HG03460 (cell line): ENCODE measurements around the gene ZC3H12C.
"Not testable (repeated sequence)": the region's sequence is repeated elsewhere in the genome, so short reads cannot be mapped to it uniquely, and the experiment has no call there.

Experiments
- ATAC-seq: cut with Tn5 transposase; IDR thresholded peaks from one replicate; pipeline ENCODE4 v1.9.1; 2021; ENCODE audit not compliant: unreplicated experiment

ZC3H12C gene

GRCh38 chr11:110176366-110177085 lies 83.3 kb downstream of the ZC3H12C start:
- ATAC-seq: no peak

- ATAC-seq: no peak
These were observed 83.9 kb downstream of the ZC3H12C start for GRCh38 chr11:110177086-110177456.

- no peak for ATAC-seq
These were observed 85.9 kb downstream of the ZC3H12C start for GRCh38 chr11:110179064-110179463.

GRCh38 chr11:110182886-110183285 lies 89.7 kb downstream of the ZC3H12C start:
- no peak for ATAC-seq

DNA sequence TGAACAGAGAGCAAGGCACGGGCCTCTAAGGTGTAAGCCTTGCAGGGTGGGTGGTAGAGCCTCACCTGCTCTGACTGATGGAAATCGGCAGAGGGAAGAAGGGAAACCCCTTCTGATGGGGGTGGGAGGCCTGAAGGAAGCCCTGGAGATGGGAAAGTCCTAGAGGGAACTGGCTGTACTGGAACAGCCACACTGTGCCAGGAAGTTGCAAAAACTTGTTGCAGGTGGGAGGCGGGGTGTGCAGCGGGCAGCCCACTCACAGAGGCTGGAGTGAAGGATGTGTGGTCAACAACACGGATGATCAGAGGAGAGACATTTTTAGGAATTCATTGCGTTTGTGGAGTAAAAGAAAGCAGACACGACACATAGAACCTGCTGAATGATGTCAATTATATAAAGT lies 91.3 kb downstream of the ZC3H12C start:
- no peak for ATAC-seq

DNA sequence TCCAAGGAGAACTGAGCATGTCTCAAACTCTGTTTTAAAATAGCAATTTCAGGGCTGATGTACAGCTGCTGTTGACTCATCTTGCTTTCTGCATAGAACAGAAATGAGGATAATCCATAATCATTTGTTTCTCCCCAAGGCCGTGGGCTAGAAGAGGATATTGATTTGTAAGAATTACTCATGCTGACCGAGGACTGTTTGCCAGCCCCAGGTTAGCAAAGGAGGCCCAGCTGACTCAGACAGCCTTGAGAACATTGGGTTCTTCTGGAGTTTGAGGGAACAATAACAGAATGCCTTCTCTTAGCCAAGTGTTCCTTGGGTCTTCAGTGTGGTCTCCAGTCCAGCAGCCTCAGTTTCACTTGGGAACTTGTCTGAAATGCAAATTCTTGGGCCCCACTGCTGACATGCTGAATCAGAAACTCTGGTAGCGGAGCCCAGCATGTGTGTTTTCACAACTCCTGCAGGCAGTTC lies 92.0 kb downstream of the ZC3H12C start:
- ATAC-seq: no peak

DNA sequence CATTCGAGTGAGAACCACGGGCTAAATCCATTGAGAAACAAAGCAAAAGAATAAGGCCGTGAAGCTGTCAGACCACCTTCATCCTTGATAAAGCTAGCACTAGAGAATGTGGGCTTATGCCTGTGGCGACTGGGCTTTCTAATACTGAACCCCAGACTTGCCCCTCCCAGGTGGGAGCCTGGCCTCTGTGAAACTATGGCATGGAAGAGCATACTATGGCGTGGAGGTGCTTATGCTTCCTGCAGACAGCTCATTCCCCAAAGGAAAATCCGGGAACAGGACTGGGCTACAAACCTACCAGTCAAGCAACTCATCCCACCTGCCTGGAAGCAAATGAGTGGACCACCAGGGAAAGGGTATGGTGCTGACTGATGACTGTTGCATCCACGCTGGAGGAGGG lies 92.4 kb downstream of the ZC3H12C start:
- ATAC-seq: no peak

- ATAC-seq: no peak
These were observed 93.3 kb downstream of the ZC3H12C start for GRCh38 chr11:110186456-110186855.

DNA sequence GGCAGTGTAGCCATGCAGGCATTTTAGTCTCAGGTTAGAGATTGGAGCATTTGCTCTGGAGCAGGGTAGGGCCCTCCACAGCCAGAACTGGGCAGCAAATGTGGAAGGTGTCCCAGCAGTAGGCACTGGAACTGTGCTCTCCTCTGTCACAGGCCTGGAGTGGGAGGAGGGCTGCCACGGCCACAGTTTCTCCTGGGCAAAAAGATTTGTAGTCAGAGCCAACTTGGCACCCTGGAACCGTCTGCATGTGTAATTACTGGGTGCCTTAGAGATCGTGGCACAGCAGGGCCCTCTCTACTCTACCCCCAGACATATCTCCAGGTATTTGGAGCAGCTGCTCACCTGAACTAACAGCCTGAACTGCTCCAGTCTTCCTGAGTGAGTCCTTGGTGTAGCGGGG lies 93.7 kb downstream of the ZC3H12C start:
- ATAC-seq: no peak

DNA sequence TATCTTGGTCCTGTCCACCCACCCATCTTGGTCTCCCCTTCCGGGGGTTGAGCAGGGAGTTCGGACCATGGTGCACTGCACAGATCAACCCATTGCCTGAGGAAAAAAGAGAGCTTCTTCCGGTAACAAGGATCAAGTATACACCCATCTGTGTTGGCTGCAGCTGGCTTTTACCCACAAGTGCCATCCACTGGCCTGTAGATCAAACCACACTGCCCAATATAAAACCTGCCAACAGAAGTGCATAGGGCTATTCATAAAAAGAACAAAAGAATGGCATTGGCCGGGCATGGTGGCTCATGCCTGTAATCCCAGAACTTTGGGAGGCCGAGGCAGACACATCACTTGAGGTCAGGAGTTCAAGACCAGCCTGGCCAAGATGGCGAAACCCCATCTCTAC lies 94.5 kb downstream of the ZC3H12C start:
- no peak for ATAC-seq

DNA sequence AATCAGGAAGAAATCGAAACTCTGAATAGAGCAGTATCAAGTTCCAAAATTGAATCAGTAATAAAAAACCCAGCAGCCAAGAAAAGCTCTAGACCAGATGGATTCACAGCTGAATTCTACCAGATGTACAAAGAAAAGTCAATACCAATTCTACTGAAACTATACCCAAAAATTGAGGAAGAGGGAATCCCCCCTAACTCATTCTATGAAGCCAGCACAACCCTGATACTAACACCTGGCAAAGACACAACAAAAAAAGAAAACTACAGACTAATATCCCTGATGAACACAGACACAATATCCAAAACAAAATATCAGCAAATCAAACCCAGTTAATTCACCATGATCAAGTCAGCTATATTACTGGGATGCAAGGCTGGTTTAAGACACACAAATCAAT lies 97.7 kb downstream of the ZC3H12C start:
- no peak for ATAC-seq

GRCh38 chr11:110192604-110193282 lies 99.6 kb downstream of the ZC3H12C start:
- ATAC-seq: peak; percentile 73

DNA sequence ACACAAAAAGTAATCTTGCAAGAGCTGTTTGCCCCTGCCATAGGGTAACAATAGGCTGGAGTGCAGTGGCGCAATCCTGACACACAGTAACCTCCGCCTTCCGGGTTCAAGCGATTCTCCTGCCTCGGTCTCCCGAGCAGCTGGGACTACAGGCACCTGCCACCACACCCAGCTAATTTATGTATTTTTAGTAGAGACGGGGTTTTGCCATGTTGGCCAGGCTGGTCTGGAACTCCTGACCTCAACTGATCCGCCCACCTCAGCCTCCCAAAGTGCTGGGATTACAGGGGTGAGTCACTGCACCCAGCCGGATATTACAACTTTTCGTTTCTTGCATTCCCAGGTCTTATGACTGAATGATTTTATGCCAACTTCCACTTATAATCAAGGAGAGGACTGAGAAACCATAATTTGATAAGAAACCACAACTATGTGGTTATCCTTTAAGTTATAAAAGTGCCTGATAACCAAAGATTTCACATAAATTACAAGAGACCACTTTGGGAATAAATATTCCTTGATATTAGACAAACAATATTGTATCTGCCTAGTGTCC lies 101.1 kb downstream of the ZC3H12C start:
- not testable (repeated sequence) for ATAC-seq

DNA sequence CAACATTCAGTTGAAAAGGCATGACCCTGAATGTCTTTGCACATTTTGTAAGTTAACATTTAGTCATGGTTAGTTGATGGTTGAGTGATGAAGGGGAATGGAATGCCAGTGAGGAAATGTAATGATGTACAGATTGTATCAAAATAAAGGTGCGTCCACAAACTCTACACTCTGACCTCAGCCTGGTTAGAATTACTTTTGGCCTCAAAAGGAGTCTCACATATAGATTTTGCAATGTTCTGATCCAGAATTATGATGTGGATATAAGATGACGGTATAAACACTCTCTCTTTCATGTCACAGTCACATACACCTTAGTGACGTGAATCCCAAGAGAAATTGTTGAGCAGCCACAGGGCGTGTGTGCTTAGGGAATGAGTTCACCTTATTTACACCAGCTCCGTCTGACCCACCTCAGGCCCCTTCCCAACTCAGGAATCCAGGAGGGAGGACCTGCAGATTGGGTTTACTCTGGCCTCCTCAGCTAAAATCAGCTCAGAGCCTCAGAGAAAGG lies 103.1 kb downstream of the ZC3H12C start:
- ATAC-seq: no peak

DNA sequence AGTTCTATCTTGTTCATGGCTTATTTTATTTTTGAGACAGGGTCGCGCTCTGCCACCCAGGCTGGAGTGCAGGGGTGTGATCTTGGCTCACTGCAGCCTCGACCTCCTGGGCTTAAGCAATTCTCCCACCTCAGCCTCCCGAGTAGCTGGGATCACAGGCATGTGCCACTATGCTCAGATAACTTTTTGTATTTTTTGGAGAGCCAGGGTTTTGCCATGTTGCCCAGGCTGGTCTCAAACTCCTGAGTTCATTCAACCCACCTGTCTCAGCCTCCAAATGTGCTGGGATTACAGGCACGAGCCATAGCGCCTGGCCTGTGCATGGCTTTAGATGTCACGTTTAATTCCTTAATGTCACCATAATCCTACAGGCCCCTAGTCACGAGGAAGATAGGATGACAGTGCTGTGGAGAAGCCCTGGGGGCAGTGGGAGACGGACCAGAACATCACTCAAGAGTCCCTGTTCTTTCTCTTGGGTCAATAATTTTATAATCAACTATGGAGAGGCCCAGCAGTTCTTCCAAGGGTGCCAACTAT lies 103.8 kb downstream of the ZC3H12C start:
- no peak for ATAC-seq

DNA sequence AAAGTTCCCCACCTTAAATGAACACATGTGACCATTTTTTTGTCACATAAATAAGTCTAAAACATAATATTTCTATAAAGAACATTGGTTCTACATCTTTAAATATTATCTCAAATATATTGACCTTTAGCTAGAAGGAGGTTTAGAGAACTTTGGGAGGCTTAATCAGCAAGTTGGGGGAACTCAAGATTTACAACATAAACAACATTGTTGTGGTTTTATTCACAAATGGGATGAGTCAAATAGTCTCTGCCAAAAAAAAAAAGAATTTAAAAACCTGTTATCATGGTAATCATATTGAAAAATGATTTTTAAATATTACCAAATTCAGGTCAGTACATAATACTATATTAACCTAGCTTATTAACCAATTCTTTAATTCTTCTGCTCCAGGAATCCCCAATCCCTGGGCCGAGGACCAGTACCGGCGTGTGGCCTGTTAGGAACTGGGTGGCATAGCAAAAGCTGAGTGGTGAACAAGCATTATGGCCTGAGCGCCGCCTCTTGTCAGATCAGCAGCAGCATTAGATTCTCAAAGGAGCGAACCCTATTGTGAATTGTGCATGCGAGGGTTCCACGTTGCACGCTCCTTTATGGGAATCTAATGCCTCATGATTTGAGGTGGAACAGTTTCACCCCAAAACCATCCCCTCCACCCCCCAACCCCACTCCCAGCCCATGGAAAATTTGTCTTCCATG lies 105.0 kb downstream of the ZC3H12C start:
- ATAC-seq: no peak

DNA sequence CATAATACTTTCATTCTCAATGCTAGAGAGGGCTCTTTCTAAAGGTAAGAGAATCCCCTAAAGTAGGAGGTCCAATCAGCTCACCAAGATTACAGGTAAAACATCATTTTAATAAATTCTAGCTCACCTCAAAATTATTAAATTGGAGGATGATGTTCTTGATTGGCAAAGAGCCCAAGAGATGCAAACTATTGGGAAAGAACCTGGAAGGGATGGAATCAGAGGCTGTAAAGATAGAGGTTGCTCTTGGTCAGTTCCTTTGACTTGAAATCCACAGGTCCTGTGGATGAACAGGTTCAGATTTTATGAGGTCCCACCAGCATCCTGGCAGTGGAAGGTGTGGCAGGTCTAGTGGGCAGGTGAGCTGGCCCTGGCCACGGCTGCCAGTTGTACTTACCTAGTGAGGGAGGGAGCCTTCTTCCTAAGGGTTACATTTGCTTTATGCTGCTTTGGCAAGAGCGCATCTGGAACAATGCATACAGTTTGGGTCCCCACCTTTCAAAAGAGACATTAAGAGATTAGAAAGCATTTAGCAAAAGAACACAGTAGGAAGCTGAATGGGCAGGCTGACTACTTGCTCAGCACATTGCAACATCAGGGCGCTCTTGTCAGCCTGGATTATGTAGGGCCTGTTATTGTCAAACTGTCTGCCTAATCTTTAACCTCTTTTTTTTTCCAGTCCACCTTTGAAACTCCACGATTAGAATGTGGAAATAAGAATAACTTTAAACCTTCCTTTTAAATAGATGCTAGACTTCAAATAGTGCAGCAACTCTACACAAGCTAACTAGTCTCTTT lies 106.2 kb downstream of the ZC3H12C start:
- ATAC-seq: no peak

- ATAC-seq: no peak
These were observed 107.0 kb downstream of the ZC3H12C start for GRCh38 chr11:110200241-110200640.

GRCh38 chr11:110200836-110201235 lies 107.6 kb downstream of the ZC3H12C start:
- no peak for ATAC-seq

GRCh38 chr11:110207123-110207522 lies 113.9 kb downstream of the ZC3H12C start:
- no peak for ATAC-seq
